Measurements from ENCODE around the gene KANTR. TPM values are rescaled to one million over a fixed set of nuclear protein-coding genes. Genes with fewer than 3 reads are reported as not detected.

The KANTR gene
- polyA plus RNA-seq, 1 donor from 2014 or later: 37.5 TPM

DNA sequence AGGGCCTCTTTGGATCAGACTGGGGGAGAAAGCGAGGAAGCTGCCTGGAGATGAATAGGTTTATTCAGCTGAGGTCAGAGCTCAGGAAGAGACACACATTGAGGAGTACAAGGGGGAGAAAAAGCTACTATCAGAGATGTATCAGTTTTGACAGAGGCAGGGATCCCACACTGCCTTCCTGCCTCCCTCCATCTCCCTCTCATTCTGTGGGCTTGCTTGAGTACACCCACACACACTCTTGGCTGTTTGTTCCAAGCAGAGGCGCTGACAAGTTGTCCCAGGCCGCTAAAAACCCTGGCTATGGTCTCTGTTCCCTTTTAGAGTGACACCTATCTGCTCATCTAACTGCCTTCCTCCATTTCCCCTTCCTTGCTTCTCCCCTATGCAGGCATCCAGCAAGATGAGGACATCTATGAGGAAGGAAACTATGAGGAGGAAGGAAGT lies 6.5 kb upstream of the KANTR start:
- Histone ChIP-seq H3K9me3 (ENCODE audit: low read length) (no peaks in the 10 kb centered on the region), H3K4me2 (ENCODE audit: low read length) (no peak overlapping the region), H3K27ac (ENCODE audit: low read length) (no peak overlapping the region), H3K27me3 (ENCODE audit: insufficient read depth, low read depth, low read length) (no peaks in the 10 kb centered on the region), H4K20me1 (ENCODE audit: insufficient read depth) (no peaks in the 10 kb centered on the region), H2AFZ (ENCODE audit: low read depth, low read length) (no peak overlapping the region), H3K9me2 (ENCODE audit: insufficient read depth, low read length) (no peaks in the 10 kb centered on the region), H3K36me3 (ENCODE audit: insufficient read depth, low read length) (no peaks in the 10 kb centered on the region), H3K4me3 (ENCODE audit: low read length) (no peak overlapping the region), H3K79me2 (replicated peaks; ENCODE audit: insufficient read depth, low read length) (no peaks in the 10 kb centered on the region), H3F3A (ENCODE audit: insufficient read depth, low read length, poor library complexity, severe bottlenecking) (no peaks in the 10 kb centered on the region), H3K9ac (ENCODE audit: low read length) (no peak overlapping the region)
- no peak for TF ChIP-seq EP300 (conservative IDR thresholded peaks at IDR 0.05; ENCODE audit: poor library complexity, severe bottlenecking)
- no peak for TF ChIP-seq POLR2AphosphoS5 (IDR thresholded peaks at IDR 0.05)
- no peak for TF ChIP-seq EZH2 (IDR thresholded peaks at IDR 0.05; ENCODE audit: borderline replicate concordance, insufficient read depth, low read length, poor library complexity, severe bottlenecking)
- TF ChIP-seq SMC3 (conservative IDR thresholded peaks at IDR 0.05; ENCODE audit: poor library complexity): no peak
- TF ChIP-seq, protein P1, sequence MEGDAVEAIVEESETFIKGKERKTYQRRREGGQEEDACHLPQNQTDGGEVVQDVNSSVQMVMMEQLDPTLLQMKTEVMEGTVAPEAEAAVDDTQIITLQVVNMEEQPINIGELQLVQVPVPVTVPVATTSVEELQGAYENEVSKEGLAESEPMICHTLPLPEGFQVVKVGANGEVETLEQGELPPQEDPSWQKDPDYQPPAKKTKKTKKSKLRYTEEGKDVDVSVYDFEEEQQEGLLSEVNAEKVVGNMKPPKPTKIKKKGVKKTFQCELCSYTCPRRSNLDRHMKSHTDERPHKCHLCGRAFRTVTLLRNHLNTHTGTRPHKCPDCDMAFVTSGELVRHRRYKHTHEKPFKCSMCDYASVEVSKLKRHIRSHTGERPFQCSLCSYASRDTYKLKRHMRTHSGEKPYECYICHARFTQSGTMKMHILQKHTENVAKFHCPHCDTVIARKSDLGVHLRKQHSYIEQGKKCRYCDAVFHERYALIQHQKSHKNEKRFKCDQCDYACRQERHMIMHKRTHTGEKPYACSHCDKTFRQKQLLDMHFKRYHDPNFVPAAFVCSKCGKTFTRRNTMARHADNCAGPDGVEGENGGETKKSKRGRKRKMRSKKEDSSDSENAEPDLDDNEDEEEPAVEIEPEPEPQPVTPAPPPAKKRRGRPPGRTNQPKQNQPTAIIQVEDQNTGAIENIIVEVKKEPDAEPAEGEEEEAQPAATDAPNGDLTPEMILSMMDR (IDR thresholded peaks at IDR 0.05; ENCODE audit: poor library complexity, severe bottlenecking): no peak
- TF ChIP-seq RAD21 (conservative IDR thresholded peaks at IDR 0.05): no peak
- no peak for TF ChIP-seq TAF1 (IDR thresholded peaks at IDR 0.05; ENCODE audit: low read depth)
- TF ChIP-seq, protein P2, sequence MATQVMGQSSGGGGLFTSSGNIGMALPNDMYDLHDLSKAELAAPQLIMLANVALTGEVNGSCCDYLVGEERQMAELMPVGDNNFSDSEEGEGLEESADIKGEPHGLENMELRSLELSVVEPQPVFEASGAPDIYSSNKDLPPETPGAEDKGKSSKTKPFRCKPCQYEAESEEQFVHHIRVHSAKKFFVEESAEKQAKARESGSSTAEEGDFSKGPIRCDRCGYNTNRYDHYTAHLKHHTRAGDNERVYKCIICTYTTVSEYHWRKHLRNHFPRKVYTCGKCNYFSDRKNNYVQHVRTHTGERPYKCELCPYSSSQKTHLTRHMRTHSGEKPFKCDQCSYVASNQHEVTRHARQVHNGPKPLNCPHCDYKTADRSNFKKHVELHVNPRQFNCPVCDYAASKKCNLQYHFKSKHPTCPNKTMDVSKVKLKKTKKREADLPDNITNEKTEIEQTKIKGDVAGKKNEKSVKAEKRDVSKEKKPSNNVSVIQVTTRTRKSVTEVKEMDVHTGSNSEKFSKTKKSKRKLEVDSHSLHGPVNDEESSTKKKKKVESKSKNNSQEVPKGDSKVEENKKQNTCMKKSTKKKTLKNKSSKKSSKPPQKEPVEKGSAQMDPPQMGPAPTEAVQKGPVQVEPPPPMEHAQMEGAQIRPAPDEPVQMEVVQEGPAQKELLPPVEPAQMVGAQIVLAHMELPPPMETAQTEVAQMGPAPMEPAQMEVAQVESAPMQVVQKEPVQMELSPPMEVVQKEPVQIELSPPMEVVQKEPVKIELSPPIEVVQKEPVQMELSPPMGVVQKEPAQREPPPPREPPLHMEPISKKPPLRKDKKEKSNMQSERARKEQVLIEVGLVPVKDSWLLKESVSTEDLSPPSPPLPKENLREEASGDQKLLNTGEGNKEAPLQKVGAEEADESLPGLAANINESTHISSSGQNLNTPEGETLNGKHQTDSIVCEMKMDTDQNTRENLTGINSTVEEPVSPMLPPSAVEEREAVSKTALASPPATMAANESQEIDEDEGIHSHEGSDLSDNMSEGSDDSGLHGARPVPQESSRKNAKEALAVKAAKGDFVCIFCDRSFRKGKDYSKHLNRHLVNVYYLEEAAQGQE (IDR thresholded peaks at IDR 0.05; ENCODE audit: borderline replicate concordance): no peak

DNA sequence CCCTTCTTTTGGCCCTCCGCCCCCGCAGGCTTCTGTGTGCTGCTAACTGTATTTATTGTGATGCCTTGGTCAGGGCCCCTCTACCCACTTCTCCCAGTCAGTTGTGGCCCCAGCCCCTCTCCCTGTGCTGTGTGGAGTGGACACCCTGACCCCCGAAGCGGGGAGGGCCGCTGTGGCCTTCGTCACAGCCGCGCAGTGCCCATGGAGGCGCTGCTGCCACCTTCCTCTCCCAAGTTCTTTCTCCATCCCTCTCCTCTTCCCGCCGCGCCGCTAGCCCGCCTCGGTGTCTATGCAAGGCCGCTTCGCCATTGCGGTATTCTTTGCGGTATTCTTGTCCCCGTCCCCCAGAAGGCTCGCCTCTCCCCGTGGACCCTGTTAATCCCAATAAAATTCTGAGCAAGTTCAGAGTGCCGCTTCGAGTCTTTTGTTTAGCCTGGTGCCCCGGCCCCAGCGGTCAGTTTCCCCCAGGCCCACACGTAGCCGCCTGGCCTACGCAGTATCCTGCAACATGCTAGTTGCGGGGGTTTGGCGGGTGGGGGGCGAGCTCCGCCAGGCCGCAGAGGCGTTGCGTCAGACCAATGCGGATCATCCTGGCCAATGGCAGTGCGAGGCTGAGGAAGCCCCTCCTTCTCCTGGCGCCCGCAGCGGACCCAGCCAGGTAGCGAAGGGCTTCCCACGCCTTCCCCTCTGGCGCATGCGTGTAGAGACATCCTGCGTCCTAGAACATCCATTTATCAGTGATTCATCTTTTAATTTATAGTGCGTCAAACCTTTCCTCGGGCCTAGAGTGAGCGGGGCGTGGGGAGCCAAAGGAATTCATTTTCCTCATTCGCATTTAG lies 5.6 kb upstream of the KANTR start:
- no peak for TF ChIP-seq RAD21 (conservative IDR thresholded peaks at IDR 0.05)
- TF ChIP-seq, protein P1 (IDR thresholded peaks at IDR 0.05; ENCODE audit: poor library complexity, severe bottlenecking): no peak
- no peak for TF ChIP-seq EZH2 (IDR thresholded peaks at IDR 0.05; ENCODE audit: borderline replicate concordance, insufficient read depth, low read length, poor library complexity, severe bottlenecking)
- TF ChIP-seq MXI1 (conservative IDR thresholded peaks at IDR 0.05; ENCODE audit: poor library complexity, severe bottlenecking): peak; percentile 24
- peak; percentile 71 for TF ChIP-seq POLR2AphosphoS5 (IDR thresholded peaks at IDR 0.05)
- no peak for TF ChIP-seq TAF1 (IDR thresholded peaks at IDR 0.05; ENCODE audit: low read depth)
- Histone ChIP-seq H3K4me2 (ENCODE audit: low read length) (peak overlapping the region; percentile 41), H3K79me2 (replicated peaks; ENCODE audit: insufficient read depth, low read length) (no peaks in the 10 kb centered on the region), H2AFZ (ENCODE audit: low read depth, low read length) (peak overlapping the region; percentile 33), H3K27me3 (ENCODE audit: insufficient read depth, low read depth, low read length) (no peaks in the 10 kb centered on the region), H4K20me1 (ENCODE audit: insufficient read depth) (no peaks in the 10 kb centered on the region), H3F3A (ENCODE audit: insufficient read depth, low read length, poor library complexity, severe bottlenecking) (no peaks in the 10 kb centered on the region), H3K9me3 (ENCODE audit: low read length) (no peaks in the 10 kb centered on the region), H3K4me3 (ENCODE audit: low read length) (peak overlapping the region; percentile 66), H3K9me2 (ENCODE audit: insufficient read depth, low read length) (no peaks in the 10 kb centered on the region), H3K27ac (ENCODE audit: low read length) (peak overlapping the region; percentile 76), H3K36me3 (ENCODE audit: insufficient read depth, low read length) (no peaks in the 10 kb centered on the region), H3K9ac (ENCODE audit: low read length) (peak overlapping the region; percentile 72)
